NCI-H2107 (cell line): ENCODE results near the gene SCAMP4.

ENCODE experiments used
- DNase-seq: peaks from one replicate; lab custom pipeline; 2025; lab: John Stamatoyannopoulos, UW

SCAMP4 gene

DNA sequence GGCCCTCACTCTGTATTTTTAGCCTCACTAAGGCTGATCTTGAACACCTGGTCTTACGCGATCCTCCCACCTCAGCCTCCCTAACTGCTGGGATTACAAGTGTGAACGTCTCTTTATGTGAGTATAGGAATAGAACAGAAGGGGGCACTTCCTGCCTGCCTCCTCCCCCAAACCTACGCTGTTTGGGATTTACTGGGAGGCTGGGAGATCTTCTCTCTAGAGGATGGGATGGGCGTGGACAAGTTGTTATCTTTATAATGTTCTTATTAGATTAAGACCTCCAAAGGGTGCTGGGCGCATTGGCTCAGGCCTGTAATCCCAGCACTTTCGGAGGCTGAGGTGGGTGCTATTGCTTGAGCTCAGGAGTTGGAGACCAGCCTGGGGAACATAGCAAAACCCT, 32.9 kb downstream of the SCAMP4 start:
- DNase-seq: no peak

GRCh38 chr19:1941146-1942077, 36.2 kb downstream of the SCAMP4 start, which contains the start of gene CSNK1G2:
Gene CSNK1G2, plus strand, starts transcription at chr19:1941172. Its CDS starts 28,601 bp downstream, at chr19:1969773.
- DNase-seq: no peak

DNA sequence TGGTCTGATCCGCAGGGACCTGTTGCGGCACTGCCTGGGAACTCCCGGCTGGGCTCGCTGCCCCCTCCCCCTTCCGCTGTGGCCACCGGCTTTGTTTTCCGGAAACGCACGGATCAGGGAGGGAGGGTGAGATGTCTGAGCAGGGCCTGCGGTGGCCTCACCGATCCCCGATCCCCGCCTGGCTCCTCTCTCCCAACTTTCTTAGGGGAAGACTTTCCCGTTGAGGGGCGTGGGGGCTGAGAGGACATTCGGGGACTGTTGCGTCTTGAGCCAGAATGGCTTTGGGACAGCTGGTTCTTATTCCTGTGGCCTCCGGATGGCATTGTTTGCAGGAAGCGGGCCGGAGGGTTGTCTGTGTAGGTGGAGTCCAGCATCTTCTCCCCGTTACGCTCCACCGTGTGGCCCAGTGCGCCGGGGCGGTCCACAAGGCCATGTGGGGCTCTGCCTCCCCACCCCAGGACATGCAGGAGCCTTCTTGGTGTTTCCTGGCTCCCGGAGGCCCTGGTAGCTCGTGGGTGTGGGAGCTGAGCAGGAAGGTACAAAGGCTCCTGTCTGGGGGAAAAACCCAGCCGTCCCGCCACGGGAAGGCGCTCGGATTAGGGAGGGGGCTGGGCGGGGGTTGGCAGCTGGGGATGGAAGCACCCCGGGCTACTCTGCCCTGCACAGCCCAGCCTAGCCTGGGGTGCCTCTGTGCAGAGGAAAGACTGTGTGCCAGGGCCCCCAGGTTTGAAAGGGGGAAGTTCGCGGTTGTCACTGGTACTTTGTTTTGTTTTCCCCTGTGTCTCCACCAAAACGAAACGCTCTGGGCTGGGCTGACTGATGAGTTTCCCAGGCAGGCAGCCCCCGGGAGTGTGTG, 37.1 kb downstream of the SCAMP4 start:
- DNase-seq: peak; percentile 19

- no peak for DNase-seq
These were observed 37.8 kb downstream of the SCAMP4 start for GRCh38 chr19:1942934-1943555.

DNA sequence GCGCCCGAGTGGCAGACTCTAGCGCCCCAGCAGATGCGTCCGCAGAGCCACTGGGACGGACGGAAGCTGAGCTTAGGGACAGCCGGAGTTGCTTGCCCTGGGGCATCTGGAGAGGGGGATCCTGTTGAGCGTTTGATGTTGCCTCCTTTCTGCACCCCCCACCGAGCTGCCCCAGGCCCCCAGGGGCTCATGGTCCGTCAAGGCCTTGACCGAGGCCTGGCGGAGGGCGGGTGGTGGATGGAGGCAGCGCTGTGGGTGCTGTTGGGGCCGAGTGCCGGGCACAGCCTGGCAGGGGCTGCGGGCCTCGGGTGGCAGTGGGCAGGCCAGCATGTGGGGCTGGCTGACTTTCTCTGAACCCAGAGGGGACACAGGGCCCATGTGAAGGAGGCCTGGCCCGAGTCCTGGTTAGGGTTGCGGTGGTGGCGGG, 38.5 kb downstream of the SCAMP4 start:
- DNase-seq: no peak

- DNase-seq: no peak
These were observed 39.1 kb downstream of the SCAMP4 start for GRCh38 chr19:1944088-1944915.

- no peak for DNase-seq
These were observed 39.8 kb downstream of the SCAMP4 start for GRCh38 chr19:1944916-1945561.

DNA sequence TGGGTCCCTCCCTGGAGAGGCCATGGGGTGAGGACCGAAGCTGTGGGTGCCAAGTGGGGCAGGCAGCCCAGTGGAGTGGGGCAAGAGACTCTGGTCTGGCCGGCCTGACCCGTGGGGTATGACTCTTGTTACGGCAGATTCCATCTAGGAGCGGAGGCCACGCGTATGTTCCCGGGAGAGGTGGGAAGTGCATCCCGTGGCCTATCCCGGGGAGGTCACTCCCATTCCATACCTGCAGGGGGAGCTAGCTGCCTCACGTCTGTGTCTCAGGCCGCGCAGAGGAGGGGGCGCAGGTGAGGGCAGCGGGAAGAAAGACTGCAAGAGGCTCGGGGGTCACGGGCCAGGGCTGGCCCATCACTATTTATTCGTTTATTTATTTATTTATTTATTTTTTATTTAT, 40.7 kb downstream of the SCAMP4 start:
- DNase-seq: no peak

GRCh38 chr19:1947651-1948209, 42.5 kb downstream of the SCAMP4 start:
- no peak for DNase-seq

GRCh38 chr19:1949304-1950101, 44.3 kb downstream of the SCAMP4 start:
- no peak for DNase-seq

GRCh38 chr19:1950640-1951039, 45.4 kb downstream of the SCAMP4 start:
- no peak for DNase-seq

DNA sequence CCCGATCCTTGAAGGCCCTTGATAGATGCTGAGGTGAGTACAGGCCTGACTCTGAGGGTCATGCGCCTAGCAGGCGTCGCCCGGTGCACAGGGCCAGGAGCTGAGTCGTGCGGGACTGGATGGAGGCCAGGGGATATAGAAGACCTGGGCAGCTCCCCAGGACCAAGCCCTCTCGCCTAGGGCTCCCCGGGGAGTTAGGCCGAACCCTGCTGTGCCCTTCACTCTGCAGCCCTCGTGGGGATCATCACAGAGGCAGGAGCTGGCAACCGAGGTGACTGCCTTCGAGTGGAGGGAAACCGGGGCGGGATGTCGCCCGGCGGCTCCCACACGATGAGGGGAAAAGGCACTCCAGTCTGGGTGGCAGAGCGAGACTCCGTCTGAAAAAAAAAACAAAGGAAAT, 47.4 kb downstream of the SCAMP4 start:
- no peak for DNase-seq

DNA sequence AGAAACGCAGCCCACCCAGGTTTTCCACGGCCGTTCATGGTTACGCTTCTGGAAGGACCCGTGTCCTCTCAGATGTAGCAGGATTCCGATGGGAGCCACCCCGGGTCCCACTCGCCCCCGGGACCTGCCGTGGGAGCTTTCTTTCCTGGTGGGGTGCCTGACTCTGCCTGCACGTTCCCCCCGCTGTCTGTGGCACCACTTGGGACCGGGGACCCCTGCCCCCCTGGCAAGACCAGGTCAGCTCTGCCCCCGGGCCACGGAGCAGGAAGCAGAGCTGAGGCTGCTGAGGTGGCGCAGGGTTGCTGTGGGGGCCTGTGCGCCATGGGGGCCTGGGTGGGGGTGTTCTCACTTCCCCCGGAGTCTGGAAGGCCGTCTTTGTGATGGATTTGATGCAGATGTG, 47.8 kb downstream of the SCAMP4 start:
- no peak for DNase-seq

GRCh38 chr19:1953441-1954094, 48.4 kb downstream of the SCAMP4 start:
- no peak for DNase-seq

DNA sequence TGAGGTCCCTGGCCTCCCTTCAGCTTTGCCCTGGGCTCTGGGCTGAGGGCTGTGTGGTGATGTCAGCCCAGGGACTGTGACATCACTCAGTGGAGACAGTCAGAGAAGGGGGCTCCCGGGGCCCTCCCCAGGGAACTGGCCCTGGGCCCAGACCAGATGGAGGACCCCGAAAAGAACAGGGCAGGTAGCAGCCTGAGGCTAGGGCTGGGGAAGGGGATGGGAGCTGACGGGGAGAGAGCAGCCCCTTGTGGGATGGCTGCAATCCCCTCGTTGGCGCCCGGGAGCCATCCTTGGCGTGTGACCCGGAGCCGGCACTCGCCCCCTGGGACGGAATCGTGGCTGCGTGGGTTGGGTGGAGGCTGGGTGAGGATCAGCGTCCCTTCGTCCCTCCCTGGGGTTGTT, 49.3 kb downstream of the SCAMP4 start:
- DNase-seq: no peak

DNA sequence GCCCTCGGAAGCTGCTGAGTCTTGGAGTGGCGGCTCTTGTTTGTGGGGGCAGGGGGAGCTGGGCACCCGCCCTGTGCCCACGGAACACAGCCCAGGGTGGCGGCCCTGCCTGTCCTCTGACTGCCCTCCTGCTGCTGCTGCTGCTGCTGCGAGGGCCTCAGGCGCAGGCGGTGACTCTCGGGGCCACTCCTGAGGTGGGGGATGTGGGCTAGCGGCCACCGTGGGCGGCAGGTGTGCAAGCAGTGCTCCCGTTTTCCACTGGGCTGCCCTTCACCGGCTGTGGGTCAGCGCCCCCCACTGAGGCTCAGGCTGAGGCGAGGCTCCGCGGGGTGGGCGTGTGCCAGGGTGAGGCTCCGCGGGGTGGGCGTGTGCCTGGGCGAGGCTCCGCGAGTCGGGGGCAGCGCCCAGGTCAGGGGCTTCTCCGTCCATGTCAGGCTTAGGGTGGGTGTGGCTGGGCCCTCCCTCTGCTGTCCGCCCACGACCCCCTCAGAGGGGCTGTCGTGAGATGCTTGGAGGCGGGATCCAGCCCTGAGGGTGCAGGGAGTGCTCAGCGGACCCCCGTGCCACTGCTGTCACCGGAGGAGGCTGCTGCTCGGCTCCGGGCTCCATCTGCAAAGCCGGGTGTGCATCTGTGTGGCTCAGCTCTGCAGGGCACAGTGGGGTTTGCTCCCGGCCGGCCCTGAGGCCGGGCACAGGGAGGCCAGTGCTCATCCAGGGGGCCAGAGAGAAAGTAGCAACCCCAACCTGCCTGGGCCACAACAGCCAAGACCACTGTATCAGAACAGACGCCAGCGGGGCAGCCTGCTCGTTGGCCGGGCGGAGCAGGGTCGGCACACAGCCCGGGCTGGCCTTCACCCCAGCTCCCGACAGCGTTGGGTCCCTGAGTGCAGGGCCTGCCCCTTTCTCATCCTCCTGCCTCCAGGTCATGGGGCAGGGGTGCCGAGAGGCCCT, 50.2 kb downstream of the SCAMP4 start:
- DNase-seq: no peak

DNA sequence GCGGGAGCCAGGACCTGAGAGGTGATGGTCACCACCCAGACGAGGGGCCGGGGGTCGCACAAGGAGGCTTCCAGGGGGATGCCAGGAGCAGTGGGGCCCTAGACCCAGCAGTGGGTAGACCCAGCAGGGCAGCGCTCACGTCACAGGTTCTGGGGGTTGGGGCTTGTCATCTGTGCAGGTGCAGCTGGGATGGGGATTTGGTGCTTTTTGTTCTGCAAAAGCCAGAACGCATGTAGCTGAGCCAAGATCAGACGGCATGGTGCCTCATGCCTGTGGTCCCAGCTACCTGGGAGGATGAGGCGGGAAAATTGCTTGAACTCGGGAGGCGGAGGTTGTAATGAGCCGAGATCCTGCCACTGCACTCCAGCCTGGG, 50.9 kb downstream of the SCAMP4 start:
- DNase-seq: no peak

DNA sequence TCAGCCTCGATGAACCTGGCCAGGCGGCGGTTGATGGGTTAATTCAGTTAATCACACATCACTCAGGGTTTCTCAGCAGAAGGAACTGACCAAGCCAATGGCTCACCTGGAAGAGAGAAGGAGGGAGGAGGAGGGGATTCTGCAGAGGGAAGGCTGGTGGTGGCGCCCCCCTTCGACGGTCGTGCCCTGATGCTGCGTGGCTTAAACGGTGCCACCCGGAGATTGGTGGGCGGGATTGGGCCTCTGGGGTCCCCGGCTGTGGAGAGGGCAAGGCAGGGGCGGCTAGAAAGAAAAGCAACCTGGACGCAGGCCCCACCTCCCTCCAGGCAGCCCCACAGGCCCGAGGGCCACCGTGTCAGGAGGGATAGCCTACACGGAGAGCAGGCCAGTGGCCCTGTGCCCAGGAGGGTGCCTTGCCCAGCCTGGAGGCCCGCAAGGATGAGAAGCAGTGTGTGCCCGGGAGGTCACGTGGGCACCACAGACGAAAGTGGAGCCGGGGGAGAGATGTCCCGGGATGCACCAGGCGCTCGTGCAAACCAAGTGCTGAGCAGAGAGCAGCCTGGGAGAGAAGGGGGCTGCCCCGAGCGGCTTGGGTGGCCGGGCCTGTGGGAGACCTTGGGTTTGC, 51.8 kb downstream of the SCAMP4 start:
- DNase-seq: no peak
